Keratinocyte (primary cell): ENCODE measurements around the gene MAP3K2.

Experiments
- CTCF ChIP-seq, 3 experiments: IDR thresholded peaks in 1 of 3; conservative IDR thresholded peaks in 1 of 3; optimal IDR thresholded peaks in 1 of 3; 2 replicates in 2 of 3; 3 replicates in 1 of 3; pipeline versions ENCODE3 to v1.5.1; 2011; ENCODE audit warnings: low read length in 3 of 3, mild to moderate bottlenecking in 3 of 3, moderate library complexity in 2 of 3, control low read depth in 1 of 3, inconsistent platforms in 1 of 3; ENCODE audit not compliant: insufficient read depth in 2 of 3; ENCODE audit errors: extremely low read depth in 1 of 3
- EZH2 ChIP-seq: IDR thresholded peaks from one replicate; pipeline ENCODE4 v1.6.1; 2012; ENCODE audit warnings: inconsistent platforms, mild to moderate bottlenecking, low read length, moderate library complexity

- TF ChIP-seq CTCF (optimal IDR thresholded peaks at IDR 0.05 in 1 of 3, IDR thresholded peaks at IDR 0.05 in 1 of 3, conservative IDR thresholded peaks at IDR 0.05 in 1 of 3; ENCODE audit: extremely low read depth in 1 of 3, insufficient read depth in 2 of 3, low read length in 3 of 3) (no peak), EZH2 (no peak)
These were observed 31.8 kb upstream of the MAP3K2 start for GRCh38 chr2:127419448-127420038.
